H1 (cell line): ENCODE measurements around the gene ODAD3. TPM values are rescaled to one million over a fixed set of nuclear protein-coding genes. Genes with fewer than 3 reads are reported as not detected.

ENCODE experiments used
- CTCF ChIA-PET: fragments of 300-600 bp; sonication (Branson Sonifier 250); formaldehyde crosslinking; loops from one replicate; lab custom pipeline; 2021; ENCODE audit not compliant: partially characterized antibody; lab: Charles Lee
- POLR2A ChIA-PET: fragments of 300-600 bp; sonication (Branson Sonifier 250); formaldehyde crosslinking; loops from one replicate; lab custom pipeline; 2021; ENCODE audit warnings: inconsistent platforms; ENCODE audit not compliant: partially characterized antibody; lab: Charles Lee
- DNase-seq, 2 experiments: peaks; one replicate each; pipeline versions ENCODE4 v3.0.0 to v3.0.0-alpha.2; 2010 to 2022; ENCODE audit warnings: low spot score in 2 of 2, low read depth in 1 of 2, mixed read lengths in 1 of 2
- FAIRE-seq: peaks from 2 replicates; lab custom pipeline; 2011; peaks lifted over from hg19 to GRCh38; lab: Jason Lieb, UNC
- H2AFZ ChIP-seq: 2 replicates; pipeline ENCODE4 v1.8.1; 2012; ENCODE audit warnings: low read length, inconsistent platforms
- H2AK5ac ChIP-seq: 2 replicates; pipeline ENCODE4 v1.6.1; 2013; ENCODE audit warnings: low read depth, low read length
- H2BK120ac ChIP-seq: replicated peaks from 2 replicates; pipeline ENCODE3; 2013; ENCODE audit warnings: low read depth, low read length, inconsistent platforms
- H2BK12ac ChIP-seq: 2 replicates; pipeline ENCODE4 v1.6.1; 2013; ENCODE audit warnings: low read depth, low read length
- H2BK15ac ChIP-seq: 2 replicates; pipeline ENCODE4 v1.6.1; 2013; ENCODE audit warnings: low read length
- H2BK20ac ChIP-seq: 2 replicates; pipeline ENCODE4 v1.6.1; 2013; ENCODE audit warnings: low read length
- H2BK5ac ChIP-seq: 2 replicates; pipeline ENCODE4 v1.6.1; 2013; ENCODE audit warnings: low read depth, low read length
- H3K14ac ChIP-seq: 2 replicates; pipeline ENCODE4 v1.6.1; 2013; ENCODE audit warnings: inconsistent platforms; ENCODE audit not compliant: insufficient read length
- H3K18ac ChIP-seq: 2 replicates; pipeline ENCODE4 v1.6.1; 2013; ENCODE audit warnings: low read length; ENCODE audit errors: extremely low read depth
- H3K23ac ChIP-seq: 2 replicates; pipeline ENCODE4 v1.6.1; 2013; ENCODE audit warnings: inconsistent platforms; ENCODE audit not compliant: insufficient read length
- H3K23me2 ChIP-seq: 2 replicates; pipeline ENCODE4 v1.6.1; 2013; ENCODE audit warnings: low read depth, low read length
- H3K27ac ChIP-seq: 2 replicates; pipeline ENCODE4 v1.6.1; 2011; ENCODE audit warnings: low read depth, low read length, inconsistent platforms
- H3K27me3 ChIP-seq, 4 experiments: replicated peaks in 1 of 4; 1 replicate in 1 of 4; 2 replicates in 3 of 4; pipeline versions ENCODE4 v1.6.1 to v1.8.1; 2011 to 2013; ENCODE audit warnings: low read length in 3 of 4, mild to moderate bottlenecking in 3 of 4, inconsistent platforms in 2 of 4, mixed read lengths in 2 of 4, moderate library complexity in 1 of 4; ENCODE audit not compliant: control insufficient read depth in 3 of 4, insufficient read depth in 3 of 4; ENCODE audit errors: extremely low read depth in 1 of 4
- H3K36me3 ChIP-seq, 4 experiments: 2 replicates each; pipeline versions ENCODE4 v1.6.1 to v1.8.1; 2011 to 2013; ENCODE audit warnings: mild to moderate bottlenecking in 4 of 4, low read length in 3 of 4, moderate library complexity in 2 of 4, control low read depth in 1 of 4, inconsistent platforms in 1 of 4; ENCODE audit not compliant: insufficient read depth in 4 of 4, control insufficient read depth in 2 of 4
- H3K4ac ChIP-seq: replicated peaks from 2 replicates; pipeline ENCODE3; 2013; ENCODE audit warnings: low read length, low read depth, mixed read lengths, inconsistent platforms; ENCODE audit not compliant: insufficient read length
- H3K4me1 ChIP-seq, 4 experiments: replicated peaks in 1 of 4; 1 replicate in 1 of 4; 2 replicates in 3 of 4; pipeline versions ENCODE4 v1.6.1 to v1.8.1; 2011 to 2013; ENCODE audit warnings: low read length in 3 of 4, inconsistent platforms in 2 of 4, mixed read lengths in 1 of 4; ENCODE audit not compliant: insufficient read depth in 4 of 4, control insufficient read depth in 3 of 4
- H3K4me2 ChIP-seq, 2 experiments: 2 replicates each; pipeline versions ENCODE4 v1.6.1 to v1.8.1; 2011 to 2013; ENCODE audit warnings: low read depth in 2 of 2, low read length in 2 of 2, control low read depth in 1 of 2, inconsistent platforms in 1 of 2, mild to moderate bottlenecking in 1 of 2; ENCODE audit not compliant: insufficient read depth in 1 of 2
- H3K4me3 ChIP-seq, 4 experiments: fragments of 200-600, 300-600 bp in 1 of 4; sonication (generic), shearing (Covaris generic), sonication (Bioruptor Twin) in 1 of 4; 2 replicates each; pipeline versions ENCODE4 v1.5.1 to v1.8.1; 2011 to 2016; ENCODE audit warnings: low read length in 4 of 4, low read depth in 3 of 4, control low read depth in 2 of 4, inconsistent platforms in 2 of 4, mild to moderate bottlenecking in 2 of 4, mixed read lengths in 1 of 4, moderate library complexity in 1 of 4; ENCODE audit not compliant: insufficient read depth in 2 of 4; ENCODE audit errors: extremely low read depth in 1 of 4
- H3K56ac ChIP-seq: replicated peaks from 2 replicates; pipeline ENCODE3; 2013; ENCODE audit warnings: low read depth, mild to moderate bottlenecking, mixed read lengths, low read length, inconsistent platforms; ENCODE audit not compliant: insufficient read length
- H3K79me1 ChIP-seq: 2 replicates; pipeline ENCODE4 v1.6.1; 2013; ENCODE audit warnings: low read depth, low read length, control low read depth
- H3K79me2 ChIP-seq, 2 experiments: 2 replicates each; pipeline versions ENCODE4 v1.6.1 to v1.8.1; 2012 to 2013; ENCODE audit warnings: low read length in 2 of 2, mild to moderate bottlenecking in 2 of 2, inconsistent platforms in 1 of 2; ENCODE audit not compliant: insufficient read depth in 2 of 2, control insufficient read depth in 1 of 2
- H3K9ac ChIP-seq, 4 experiments: replicated peaks in 1 of 4; 1 replicate in 1 of 4; 2 replicates in 3 of 4; pipeline versions ENCODE4 v1.6.1 to v1.8.1; 2011 to 2013; ENCODE audit warnings: low read depth in 3 of 4, low read length in 3 of 4, control low read depth in 2 of 4, mild to moderate bottlenecking in 2 of 4, moderate library complexity in 2 of 4, inconsistent platforms in 1 of 4; ENCODE audit errors: extremely low read depth in 1 of 4
- H3K9me3 ChIP-seq, 2 experiments: 2 replicates each; pipeline versions ENCODE4 v1.6.1 to v1.8.1; 2012 to 2013; ENCODE audit warnings: mild to moderate bottlenecking in 2 of 2, moderate library complexity in 2 of 2, control low read depth in 1 of 2, inconsistent platforms in 1 of 2, low read depth in 1 of 2, low read length in 1 of 2, mixed read lengths in 1 of 2; ENCODE audit not compliant: insufficient read depth in 2 of 2
- H4K20me1 ChIP-seq, 2 experiments: replicated peaks in 1 of 2; 2 replicates each; pipeline versions ENCODE3 to v1.8.1; 2011 to 2013; ENCODE audit warnings: inconsistent platforms in 2 of 2, low read length in 2 of 2, mild to moderate bottlenecking in 1 of 2; ENCODE audit not compliant: insufficient read depth in 2 of 2, control insufficient read depth in 1 of 2
- H4K5ac ChIP-seq: 2 replicates; pipeline ENCODE4 v1.6.1; 2013; ENCODE audit warnings: low read length, low read depth, mixed read lengths, inconsistent platforms; ENCODE audit not compliant: insufficient read length
- H4K8ac ChIP-seq: 2 replicates; pipeline ENCODE4 v1.8.0; 2013; ENCODE audit warnings: mild to moderate bottlenecking, moderate library complexity, low read length, inconsistent platforms; ENCODE audit not compliant: insufficient read depth; ENCODE audit errors: extremely low read depth
- H4K91ac ChIP-seq: replicated peaks from 2 replicates; pipeline ENCODE3; 2013; ENCODE audit warnings: low read length, mixed read lengths, inconsistent platforms; ENCODE audit not compliant: insufficient read length
- BACH1 ChIP-seq: IDR thresholded peaks from 2 replicates; pipeline ENCODE4 v1.6.1; 2012; ENCODE audit warnings: low read length, improper control_type of control experiment
- CREB1 ChIP-seq: IDR thresholded peaks from 2 replicates; pipeline ENCODE4 v1.6.1; 2012; ENCODE audit warnings: inconsistent platforms
- FOSL1 ChIP-seq: IDR thresholded peaks from 2 replicates; pipeline ENCODE4 v1.6.1; 2011; ENCODE audit warnings: mild to moderate bottlenecking, low read depth, low read length, moderate library complexity; ENCODE audit not compliant: insufficient read depth
- JUND ChIP-seq: IDR thresholded peaks from 2 replicates; pipeline ENCODE4 v1.6.1; 2011; ENCODE audit warnings: mild to moderate bottlenecking, improper control_type of control experiment, low read length
- MAFK ChIP-seq: IDR thresholded peaks from 2 replicates; pipeline ENCODE4 v1.6.1; 2012; ENCODE audit warnings: low read depth, mild to moderate bottlenecking, improper control_type of control experiment, low read length
- PHF8 ChIP-seq: fragments of 200-600 bp; sonication (generic); conservative IDR thresholded peaks from 2 replicates; pipeline ENCODE4 v1.7.1; 2012; ENCODE audit warnings: low read depth, mild to moderate bottlenecking, inconsistent platforms, low read length, moderate library complexity
- RAD21 ChIP-seq, 2 experiments: IDR thresholded peaks in 1 of 2; conservative IDR thresholded peaks in 1 of 2; 2 replicates each; pipeline ENCODE4 v1.6.1; 2011; ENCODE audit warnings: low read depth in 2 of 2, low read length in 2 of 2, improper control_type of control experiment in 1 of 2, inconsistent platforms in 1 of 2, mild to moderate bottlenecking in 1 of 2, moderate library complexity in 1 of 2
- SRF ChIP-seq: IDR thresholded peaks from 2 replicates; pipeline ENCODE4 v1.6.1; 2011; ENCODE audit warnings: mild to moderate bottlenecking, low read depth, low read length, moderate library complexity
- USF2 ChIP-seq: IDR thresholded peaks from 2 replicates; pipeline ENCODE4 v1.6.1; 2011; ENCODE audit warnings: low read length, improper control_type of control experiment
- WGBS, 2 experiments: shearing (Covaris generic) in 1 of 2; methylation state at CpG; one replicate each; pipeline versions ENCODE4 v1.1.6 to v1.1.7; 2013 to 2015; ENCODE audit warnings: low lambda C conversion rate in 2 of 2, mixed read lengths in 2 of 2, inconsistent platforms in 1 of 2, low coverage in 1 of 2, missing lambda C conversion rate in 1 of 2; ENCODE audit not compliant: insufficient replicate concordance in 2 of 2, insufficient coverage in 1 of 2, insufficient read length in 1 of 2; ENCODE audit errors: extremely low coverage in 1 of 2, missing lambda C conversion rate in 1 of 2; 5-methylcytosine and 5-hydroxymethylcytosine counted together
- polyA plus RNA-seq, 7 experiments: library from polyadenylated mRNA; depleted of rRNA in 3 of 7; stranded (reverse) in 5 of 7; unstranded in 2 of 7; fragments of >200 nt in 5 of 7; fragments of 200-250 nt in 2 of 7; gene quantifications; 1 replicate in 5 of 7; 2 replicates in 1 of 7; 4 replicates in 1 of 7; pipeline versions ENCODE4 v1.2.1 to v1.2.3, GENCODE V29; 2011 to 2013; ENCODE audit warnings: missing spikeins in 2 of 7, mixed read lengths in 2 of 7
- total RNA-seq: library from RNA; stranded (reverse); fragmentation: NEBNext Ultra II Directional; extraction: Animal tissue kit (Norgen Biotek cat#: 25700); gene quantifications from 2 replicates; pipeline ENCODE4 v1.2.1, GENCODE V29; 2021

The ODAD3 gene
- total and polyA plus RNA-seq, 2 of the 8 experiments (the other 6 are each of a cell fraction or from before 2014, with no cell fraction given): 2.1 to 2.2 TPM

GRCh38 chr19:11380653-11381537 lies 54.0 kb downstream of the ODAD3 start:
- Histone ChIP-seq H3K14ac (no peak overlapping the region), H3K36me3 (no peaks in the 10 kb centered on the region), H4K8ac (0 out of 2 replicates have a peak overlapping the region, but pooled peaks have one; percentile 20), H2BK15ac (peak overlapping the region; percentile 81; the same call in 1 of the 2 replicates), H2AK5ac (no peak overlapping the region), H2AFZ (peak overlapping the region; percentile 83), H4K20me1 (peaks cover 2 to 4% of the 10 kb centered on the region in 2 experiments), H4K5ac (peak overlapping the region; percentile 31), H3K27ac (peak overlapping the region; percentile 76; the same call in 1 of the 2 replicates), H2BK120ac (no peak overlapping the region), H3K4me2 (peak overlapping the region; percentile 69 to 88), H3K27me3 (no peaks in the 10 kb centered on the region), H3K23ac (no peak overlapping the region), H2BK20ac (no peak overlapping the region), H3K9me3 (no peaks in the 10 kb centered on the region), H3K56ac (no peak overlapping the region), H3K4me1 (peaks cover 0 to 11% (median 5%) of the 10 kb centered on the region in 4 experiments; a peak in 5 of 7 replicates), H3K4ac (no peak overlapping the region), H3K23me2 (peaks cover 24% of the 10 kb centered on the region), H3K79me2 (no peaks in the 10 kb centered on the region), H3K4me3 (peak overlapping the region; percentile 55 to 79 (median 69)), H3K9ac (peak overlapping the region; percentile 35 to 60 (median 54)), H3K18ac (peak overlapping the region; percentile 89; the same call in 1 of the 2 replicates), H4K91ac (peak overlapping the region; percentile 37), H2BK12ac (peak overlapping the region; percentile 82), H3K79me1 (peaks cover 2% of the 10 kb centered on the region; the same call in 1 of the 2 replicates), H2BK5ac (peak overlapping the region; percentile 84)
- ChIA-PET POLR2A (interaction anchor here (0.7 to 4.7 kb wide), 27 partner anchors 9 to 178 kb away, joined by 3 to 48 read pairs (median 5); partner anchors contain the start of genes ECSIT, ELAVL3, ELOF1 and ODAD3), CTCF (interaction anchor here (0.5 to 16.8 kb wide), 41 partner anchors 10 to 233 kb away, joined by 3 to 197 read pairs (median 6); partner anchors contain the start of genes CCDC159, CNN1, ELAVL3 and ODAD3)
- DNase-seq (peak; percentile 93 to 95), FAIRE-seq (no peak)
- WGBS, 2 experiments: 4% methylated on average over 44 of the region's 54 CpGs; no CpG with 5 or more reads in 1 of the 2 experiments
- TF ChIP-seq USF2: no peak
- TF ChIP-seq RAD21 (IDR thresholded peaks at IDR 0.05 in 1 of 2, conservative IDR thresholded peaks at IDR 0.05 in 1 of 2; ENCODE audit: low read depth in 2 of 2, low read length in 2 of 2): peak; percentile 50 to 66
- no peak for TF ChIP-seq BACH1
- no peak for TF ChIP-seq FOSL1
- TF ChIP-seq SRF: no peak
- 0 out of 2 replicates have a peak, but pooled peaks have one; percentile 25 for TF ChIP-seq PHF8
- TF ChIP-seq CREB1: peak; percentile 89
- no peak; the same call in 1 of the 2 replicates for TF ChIP-seq MAFK
- no peak for TF ChIP-seq JUND
